Measurements from ENCODE around the gene IL1RL1. TPM values are rescaled to one million over a fixed set of nuclear protein-coding genes. Genes with fewer than 3 reads are reported as not detected.
A peak's percentile ranks its signal among the peaks of the same experiment; 100 is the strongest.

Gene IL1RL1
- total RNA-seq, 2 experiments from 2014 or later, result not detected

- no peaks in the 10 kb centered on the region for H3K9me3 Mint-ChIP-seq
- peaks cover 4% of the 10 kb centered on the region for H3K4me1 ChIP-seq (ENCODE audit: insufficient read depth, low read length)
- no peak overlapping the region for H3K4me3 Mint-ChIP-seq
- no peak overlapping the region for H3K27ac Mint-ChIP-seq
- H3K36me3 Mint-ChIP-seq (ENCODE audit: low read depth), result no peaks in the 10 kb centered on the region
- H3K4me1 Mint-ChIP-seq (ENCODE audit: low read depth), result no peaks in the 10 kb centered on the region
- no peak overlapping the region for H3K4me3 ChIP-seq (ENCODE audit: low read length)
- H3K27me3 ChIP-seq (ENCODE audit: control insufficient read depth in 1 of 2, insufficient read depth in 2 of 2, low read length in 2 of 2), result no peaks in the 10 kb centered on the region
- no peaks in the 10 kb centered on the region for H3K9me3 ChIP-seq (ENCODE audit: control insufficient read depth in 1 of 2, insufficient read depth in 1 of 2, low read length in 2 of 2)
- ChIA-PET CTCF (no interaction called here), POLR2A (no interaction called here)
- no peaks in the 10 kb centered on the region for H3K27me3 Mint-ChIP-seq
- ATAC-seq (ENCODE audit: poor library complexity) (no peak), DNase-seq (no peak)
- intact Hi-C loops (cut with DNase I, micrococcal nuclease), result no loop called here
- no peak overlapping the region for H3K27ac ChIP-seq (ENCODE audit: low read depth in 1 of 2, low read length in 2 of 2)
- no peaks in the 10 kb centered on the region for H3K36me3 ChIP-seq (ENCODE audit: insufficient read depth, low read length)
- no peak for TF ChIP-seq CTCF (IDR thresholded peaks at IDR 0.05)
These were observed 22.2 kb upstream of the IL1RL1 start for GRCh38 chr2:102289129-102289528.

GRCh38 chr2:102290594-102290993 is 20.8 kb upstream of the IL1RL1 start:
- Histone ChIP-seq H3K36me3 (ENCODE audit: insufficient read depth, low read length) (no peaks in the 10 kb centered on the region), H3K27me3 (ENCODE audit: control insufficient read depth in 1 of 2, insufficient read depth in 2 of 2, low read length in 2 of 2) (no peaks in the 10 kb centered on the region), H3K27ac (ENCODE audit: low read depth in 1 of 2, low read length in 2 of 2) (no peak overlapping the region), H3K9me3 (ENCODE audit: control insufficient read depth in 1 of 2, insufficient read depth in 1 of 2, low read length in 2 of 2) (no peaks in the 10 kb centered on the region), H3K4me1 (ENCODE audit: insufficient read depth, low read length) (peaks cover 4% of the 10 kb centered on the region), H3K4me3 (ENCODE audit: low read length) (no peak overlapping the region)
- no peak for TF ChIP-seq CTCF (IDR thresholded peaks at IDR 0.05)
- intact Hi-C loops (cut with DNase I, micrococcal nuclease), result no loop called here
- Mint-ChIP-seq H3K9me3 (no peaks in the 10 kb centered on the region), H3K4me3 (no peak overlapping the region), H3K4me1 (ENCODE audit: low read depth) (no peaks in the 10 kb centered on the region), H3K27ac (no peak overlapping the region), H3K36me3 (ENCODE audit: low read depth) (no peaks in the 10 kb centered on the region), H3K27me3 (no peaks in the 10 kb centered on the region)
- DNase-seq (no peak), ATAC-seq (ENCODE audit: poor library complexity) (no peak)
- CTCF ChIA-PET, result no interaction called here
- POLR2A ChIA-PET, result no interaction called here

DNA sequence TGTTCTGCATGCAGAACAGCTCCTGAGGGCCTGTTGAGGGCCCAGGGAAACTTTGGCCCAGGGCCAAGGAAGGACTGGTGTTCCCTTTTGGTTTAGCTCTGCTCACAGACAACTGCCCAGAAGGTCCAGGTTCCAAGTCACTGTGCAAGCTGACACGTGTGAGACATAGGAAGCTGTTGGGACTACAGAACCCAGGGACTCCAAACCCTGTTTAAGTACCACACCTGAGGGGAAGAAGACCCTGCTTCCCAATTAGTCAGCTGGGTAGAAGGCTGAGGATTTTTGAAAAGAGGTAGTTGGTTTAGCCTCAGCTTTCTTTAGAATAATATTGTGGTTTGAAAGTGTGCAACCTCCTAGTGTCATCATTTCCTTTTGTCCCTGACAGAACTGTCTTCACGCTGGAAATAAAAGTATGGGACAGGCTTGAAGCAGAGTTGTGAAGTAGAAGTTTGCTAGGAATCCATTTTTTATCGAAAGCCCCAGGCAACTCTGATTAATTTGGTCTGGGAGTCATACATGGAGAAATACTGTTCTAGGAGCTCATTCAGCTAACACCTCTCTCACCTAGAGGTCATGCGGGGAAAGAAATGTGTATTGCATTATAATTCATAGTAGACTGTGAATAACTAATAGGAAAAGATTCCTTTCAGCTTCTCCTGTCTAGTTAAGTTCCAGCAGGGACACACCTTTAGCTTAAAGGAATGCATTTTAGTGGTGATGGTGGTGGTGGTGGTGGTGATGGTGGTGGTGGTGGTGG is 19.9 kb upstream of the IL1RL1 start:
- H3K4me1 ChIP-seq (ENCODE audit: insufficient read depth, low read length), result peaks cover 4% of the 10 kb centered on the region
- no peak for TF ChIP-seq CTCF (IDR thresholded peaks at IDR 0.05)
- intact Hi-C loops (cut with DNase I, micrococcal nuclease), result no loop called here
- DNase-seq (peak in 2 of 14 experiments; percentile 13 to 16), ATAC-seq (ENCODE audit: poor library complexity) (no peak)
- Mint-ChIP-seq H3K27ac (no peak overlapping the region), H3K27me3 (no peaks in the 10 kb centered on the region), H3K4me3 (no peak overlapping the region), H3K9me3 (no peaks in the 10 kb centered on the region), H3K4me1 (ENCODE audit: low read depth) (no peaks in the 10 kb centered on the region), H3K36me3 (ENCODE audit: low read depth) (no peaks in the 10 kb centered on the region)
- ChIA-PET POLR2A (no interaction called here), CTCF (interaction anchor here (1.4 kb wide), 1 partner anchor 11 kb away, joined by 5 read pairs; no protein-coding TSS in a partner anchor)
- H3K27ac ChIP-seq (ENCODE audit: low read depth in 1 of 2, low read length in 2 of 2), result no peak overlapping the region
- H3K27me3 ChIP-seq (ENCODE audit: control insufficient read depth in 1 of 2, insufficient read depth in 2 of 2, low read length in 2 of 2), result no peaks in the 10 kb centered on the region
- no peaks in the 10 kb centered on the region for H3K9me3 ChIP-seq (ENCODE audit: control insufficient read depth in 1 of 2, insufficient read depth in 1 of 2, low read length in 2 of 2)
- H3K4me3 ChIP-seq (ENCODE audit: low read length), result no peak overlapping the region
- no peaks in the 10 kb centered on the region for H3K36me3 ChIP-seq (ENCODE audit: insufficient read depth, low read length)

All from CD4-positive, alpha-beta T cell (primary cell).